ENCODE measurements around the gene FAM111B. TPM values are rescaled to one million over a fixed set of nuclear protein-coding genes. Genes with fewer than 3 reads are reported as not detected.

FAM111B gene
- total RNA-seq, 1 donor from 2014 or later, result 0.87 TPM

DNA sequence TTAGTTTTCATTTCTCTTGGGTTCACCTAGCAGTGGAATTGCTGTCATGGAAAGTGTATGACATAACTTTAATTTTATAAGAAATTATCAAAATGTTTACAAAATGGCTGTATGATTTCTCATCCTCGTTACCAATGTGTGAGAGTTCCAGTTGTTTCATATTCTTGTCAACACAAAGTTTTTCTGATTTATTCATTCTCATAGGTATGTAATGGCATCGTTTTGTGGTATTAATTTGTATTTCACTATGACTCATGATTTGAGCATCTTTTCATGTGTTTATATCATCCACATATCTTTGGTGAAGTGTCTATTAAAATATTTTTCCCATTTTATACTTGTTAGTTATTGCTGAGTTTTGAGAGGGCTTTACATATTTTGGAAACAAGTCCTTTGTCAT is 5.5 kb downstream of the FAM111B start:
- Histone ChIP-seq H3K4me1 (no peaks in the 10 kb centered on the region), H3K4me3 (no peak overlapping the region), H3K27me3 (no peaks in the 10 kb centered on the region), H3K27ac (no peak overlapping the region), H3K36me3 (no peaks in the 10 kb centered on the region), H3K9me3 (no peaks in the 10 kb centered on the region)
- ATAC-seq (no peak), DNase-seq (no peak)
- intact Hi-C loops (cut with DNase I), result no loop called here
- TF ChIP-seq, protein P1, sequence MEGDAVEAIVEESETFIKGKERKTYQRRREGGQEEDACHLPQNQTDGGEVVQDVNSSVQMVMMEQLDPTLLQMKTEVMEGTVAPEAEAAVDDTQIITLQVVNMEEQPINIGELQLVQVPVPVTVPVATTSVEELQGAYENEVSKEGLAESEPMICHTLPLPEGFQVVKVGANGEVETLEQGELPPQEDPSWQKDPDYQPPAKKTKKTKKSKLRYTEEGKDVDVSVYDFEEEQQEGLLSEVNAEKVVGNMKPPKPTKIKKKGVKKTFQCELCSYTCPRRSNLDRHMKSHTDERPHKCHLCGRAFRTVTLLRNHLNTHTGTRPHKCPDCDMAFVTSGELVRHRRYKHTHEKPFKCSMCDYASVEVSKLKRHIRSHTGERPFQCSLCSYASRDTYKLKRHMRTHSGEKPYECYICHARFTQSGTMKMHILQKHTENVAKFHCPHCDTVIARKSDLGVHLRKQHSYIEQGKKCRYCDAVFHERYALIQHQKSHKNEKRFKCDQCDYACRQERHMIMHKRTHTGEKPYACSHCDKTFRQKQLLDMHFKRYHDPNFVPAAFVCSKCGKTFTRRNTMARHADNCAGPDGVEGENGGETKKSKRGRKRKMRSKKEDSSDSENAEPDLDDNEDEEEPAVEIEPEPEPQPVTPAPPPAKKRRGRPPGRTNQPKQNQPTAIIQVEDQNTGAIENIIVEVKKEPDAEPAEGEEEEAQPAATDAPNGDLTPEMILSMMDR (IDR thresholded peaks at IDR 0.05), result no peak

DNA sequence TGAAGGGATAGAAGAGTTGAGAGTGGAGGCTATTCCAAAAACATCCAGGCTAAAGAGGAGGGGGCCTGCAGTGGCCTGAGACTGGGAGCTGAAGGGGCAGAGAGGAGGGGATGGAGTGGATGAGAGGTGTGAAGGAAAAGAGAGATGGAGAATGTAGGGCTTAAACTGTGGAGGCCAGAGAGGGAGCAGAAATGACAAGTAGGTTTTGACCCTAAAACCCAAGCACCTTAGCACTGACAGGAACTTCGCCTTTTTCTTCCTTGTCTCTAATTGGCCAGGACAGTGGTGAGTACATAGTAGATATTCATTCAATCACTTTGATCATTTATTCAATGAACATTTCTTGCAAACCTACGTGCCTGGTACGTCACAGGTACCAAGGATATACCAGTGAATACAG is 7.3 kb downstream of the FAM111B start:
- Histone ChIP-seq H3K27ac (no peak overlapping the region), H3K36me3 (no peaks in the 10 kb centered on the region)
- intact Hi-C loops (cut with DNase I), result no loop called here

DNA sequence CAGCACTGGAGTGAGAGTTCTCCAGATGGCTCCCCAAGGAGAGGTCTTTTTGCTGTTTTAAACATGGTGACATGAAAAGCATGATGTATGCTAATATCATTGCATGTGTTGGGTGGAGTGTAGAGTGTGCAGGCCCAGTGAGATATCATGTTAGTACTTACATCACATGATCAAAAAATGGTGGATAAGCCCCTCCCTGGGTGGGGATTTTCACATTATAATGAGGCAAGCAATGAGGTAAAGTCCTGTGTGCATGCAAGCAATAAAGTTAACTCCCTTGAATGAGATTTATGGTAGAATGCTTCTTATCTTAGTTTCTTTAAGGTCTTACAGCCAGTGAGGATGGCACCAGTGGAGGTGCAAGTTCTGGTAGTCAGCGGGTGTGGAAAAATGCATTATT is 8.5 kb downstream of the FAM111B start:
- Histone ChIP-seq H3K36me3 (no peaks in the 10 kb centered on the region), H3K4me1 (no peaks in the 10 kb centered on the region), H3K27me3 (no peaks in the 10 kb centered on the region), H3K4me3 (no peak overlapping the region), H3K27ac (no peak overlapping the region), H3K9me3 (peaks cover 6% of the 10 kb centered on the region)
- ATAC-seq (no peak), DNase-seq (no peak)
- TF ChIP-seq, protein P1 (IDR thresholded peaks at IDR 0.05), result no peak
- intact Hi-C loops (cut with DNase I), result no loop called here

More for the DNA sequence above, 7.3 kb downstream of the FAM111B start:
- Histone ChIP-seq H3K4me3 (no peak overlapping the region), H3K4me1 (no peaks in the 10 kb centered on the region), H3K9me3 (peaks cover 6% of the 10 kb centered on the region), H3K27me3 (no peaks in the 10 kb centered on the region)
- DNase-seq (no peak), ATAC-seq (no peak)
- TF ChIP-seq, protein P1 (IDR thresholded peaks at IDR 0.05), result no peak

DNA sequence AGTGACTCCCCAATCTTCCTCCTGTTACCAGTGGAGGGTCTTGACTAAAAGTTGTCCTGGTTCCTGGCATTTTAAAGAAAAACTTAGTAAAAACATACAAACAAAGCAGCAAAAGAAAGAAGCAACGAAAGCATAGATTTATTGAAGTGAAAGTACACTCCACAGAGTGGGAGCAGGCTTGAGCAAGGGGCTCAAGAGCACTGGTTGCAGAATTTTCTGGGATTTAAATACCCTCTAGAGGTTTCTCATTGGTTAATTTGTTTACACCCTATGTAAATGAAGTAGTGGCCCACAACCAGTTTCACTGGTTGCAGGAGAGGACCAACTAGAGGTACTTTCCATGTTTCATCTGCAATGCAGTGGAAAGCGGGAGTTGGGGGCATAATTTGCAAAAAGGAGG is 10.7 kb downstream of the FAM111B start:
- ATAC-seq (no peak), DNase-seq (no peak)
- Histone ChIP-seq H3K4me1 (no peaks in the 10 kb centered on the region), H3K4me3 (no peak overlapping the region), H3K9me3 (peaks cover 6% of the 10 kb centered on the region), H3K36me3 (no peaks in the 10 kb centered on the region), H3K27me3 (no peaks in the 10 kb centered on the region), H3K27ac (no peak overlapping the region)
- intact Hi-C loops (cut with DNase I), result no loop called here
- TF ChIP-seq, protein P1 (IDR thresholded peaks at IDR 0.05), result no peak

DNA sequence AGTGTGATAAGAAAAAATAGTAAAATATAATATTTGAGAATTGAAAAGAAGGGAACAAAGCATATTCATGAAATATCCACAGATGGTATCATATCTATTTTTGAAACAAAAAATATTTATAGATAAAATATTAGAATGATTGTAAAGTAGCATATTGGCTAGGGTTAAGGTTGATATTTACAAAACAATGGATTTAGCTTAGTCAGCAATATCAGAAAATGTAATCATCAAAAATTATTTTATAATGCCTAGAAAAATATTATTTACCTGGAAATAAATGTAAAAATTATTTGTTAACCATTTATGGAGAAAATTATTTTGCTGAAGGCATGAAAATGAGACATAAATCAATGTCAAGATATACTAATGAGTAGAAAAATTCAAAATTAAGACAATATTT is 12.8 kb downstream of the FAM111B start:
- ATAC-seq, result no peak
- intact Hi-C loops (cut with DNase I), result no loop called here

More for the DNA sequence above, 12.8 kb downstream of the FAM111B start:
- no peaks in the 10 kb centered on the region for H3K36me3 ChIP-seq
- DNase-seq, result no peak
- TF ChIP-seq, protein P1 (IDR thresholded peaks at IDR 0.05), result no peak
- H3K9me3 ChIP-seq, result peaks cover 6% of the 10 kb centered on the region
- H3K27me3 ChIP-seq, result no peaks in the 10 kb centered on the region
- H3K27ac ChIP-seq, result no peak overlapping the region
- no peak overlapping the region for H3K4me3 ChIP-seq
- H3K4me1 ChIP-seq, result no peaks in the 10 kb centered on the region

Data from upper lobe of right lung (tissue), 1 donor.